Lower leg skin (tissue), 4 donors: Measurements from ENCODE around the gene NRF1. TPM values are rescaled to one million over a fixed set of nuclear protein-coding genes. Genes with fewer than 3 reads are reported as not detected.
"Not testable (repeated sequence)": the region's sequence is repeated elsewhere in the genome, so short reads cannot be mapped to it uniquely, and the experiment has no call there.

ENCODE experiments used
- DNase-seq, 2 donors: peaks; one replicate each; pipeline ENCODE4 v3.0.0-alpha.2; 2019; ENCODE audit warnings: low spot score in 2 of 2
- H3K4me3 ChIP-seq: fragments of 200-600 bp; sonication (generic); 2 replicates; pipeline ENCODE4 v1.5.1; 2017; ENCODE audit warnings: mild to moderate bottlenecking, low read depth; ENCODE audit not compliant: poor library complexity, severe bottlenecking
- CTCF ChIP-seq, 3 donors: fragments of 450-650 bp; IDR thresholded peaks; one replicate each; pipeline ENCODE4 v1.5.1; 2016; ENCODE audit warnings: antibody characterized with exemption in 3 of 3, mild to moderate bottlenecking in 3 of 3, moderate library complexity in 2 of 3
- POLR2A ChIP-seq, 2 donors: fragments of 450-650 bp; IDR thresholded peaks; one replicate each; pipeline ENCODE4 v1.6.1; 2016 to 2017; ENCODE audit warnings: antibody characterized with exemption in 2 of 2, mild to moderate bottlenecking in 1 of 2, moderate library complexity in 1 of 2
- WGBS, 2 donors: methylation state at CpG; one replicate each; pipeline ENCODE4 v1.1.5; 2018; 5-methylcytosine and 5-hydroxymethylcytosine counted together
- intact Hi-C: fragments of 100-400 bp; cut with DNase I; formaldehyde crosslinking; loops from one replicate; pipeline ENCODE4 v1.15.0; 2023; ENCODE audit warnings: low total_unique reads
- total RNA-seq, 4 donors: library from RNA; depleted of rRNA; stranded (reverse); fragments of >200 nt; gene quantifications; one replicate each; pipeline ENCODE4 v1.1.0, GENCODE V29; 2016

NRF1 gene
- total RNA-seq, 4 donors from 2014 or later: 16.4 to 22.6 (median 18.9) TPM

GRCh38 chr7:129665013-129665401, 53.5 kb downstream of the NRF1 start:
- DNase-seq: peak in 1 of 2 donors; percentile 16
- TF ChIP-seq CTCF (IDR thresholded peaks at IDR 0.05) (no peak), POLR2A (IDR thresholded peaks at IDR 0.05) (no peak)
- 65 to 67% methylated on average over 3 of the region's 3 CpGs for WGBS, 2 donors
- intact Hi-C loops: no loop called here
- no peak overlapping the region for H3K4me3 ChIP-seq

GRCh38 chr7:129667116-129667515, 55.6 kb downstream of the NRF1 start:
- no peak for TF ChIP-seq POLR2A (IDR thresholded peaks at IDR 0.05)
- TF ChIP-seq CTCF (IDR thresholded peaks at IDR 0.05): no peak
- intact Hi-C loops: no loop called here
- H3K4me3 ChIP-seq: no peak overlapping the region
- no peak for DNase-seq
- 97 to 98% methylated on average over 4 of the region's 4 CpGs for WGBS, 2 donors

- intact Hi-C loops: no loop called here
- no peak overlapping the region for H3K4me3 ChIP-seq
- DNase-seq: no peak
- 97 to 100% methylated on average over 1 of the region's 1 CpG for WGBS, 2 donors
- no peak for TF ChIP-seq CTCF (IDR thresholded peaks at IDR 0.05)
- TF ChIP-seq POLR2A (IDR thresholded peaks at IDR 0.05): no peak
Observed at GRCh38 chr7:129667551-129667950, 56.0 kb downstream of the NRF1 start.

- DNase-seq: no peak
- intact Hi-C loops: no loop called here
- 95 to 97% methylated on average over 2 of the region's 2 CpGs for WGBS, 2 donors
Observed at GRCh38 chr7:129669901-129670300, 58.4 kb downstream of the NRF1 start.

GRCh38 chr7:129670656-129671055, 59.1 kb downstream of the NRF1 start:
- intact Hi-C loops: no loop called here
- no peak overlapping the region for H3K4me3 ChIP-seq
- no peak for DNase-seq
- TF ChIP-seq POLR2A (IDR thresholded peaks at IDR 0.05) (no peak), CTCF (IDR thresholded peaks at IDR 0.05) (no peak)

More at GRCh38 chr7:129669901-129670300, 58.4 kb downstream of the NRF1 start:
- no peak overlapping the region for H3K4me3 ChIP-seq
- TF ChIP-seq CTCF (IDR thresholded peaks at IDR 0.05) (no peak), POLR2A (IDR thresholded peaks at IDR 0.05) (no peak)

GRCh38 chr7:129671266-129671665, 59.7 kb downstream of the NRF1 start:
- WGBS, 2 donors: 79 to 85% methylated on average over 9 of the region's 9 CpGs
- TF ChIP-seq CTCF (IDR thresholded peaks at IDR 0.05) (no peak), POLR2A (IDR thresholded peaks at IDR 0.05) (no peak)
- intact Hi-C loops: no loop called here
- DNase-seq: no peak
- no peak overlapping the region for H3K4me3 ChIP-seq

GRCh38 chr7:129674475-129674874, 63.0 kb downstream of the NRF1 start:
- H3K4me3 ChIP-seq, intact Hi-C loops, DNase-seq: not testable (repeated sequence)
- 98 to 99% methylated on average over 4 of the region's 4 CpGs for WGBS, 2 donors
